Uterus (tissue), 2 donors: ENCODE measurements around the gene MICAL2.

Experiments
- CTCF ChIP-seq, 4 experiments: fragments of 200-600 bp in 2 of 4; fragments of 450-650 bp in 2 of 4; sonication (generic) in 2 of 4; IDR thresholded peaks; one replicate each; pipeline ENCODE4 v1.5.1; 2016 to 2019; ENCODE audit warnings: antibody characterized with exemption in 4 of 4, mild to moderate bottlenecking in 2 of 4, moderate library complexity in 1 of 4
- POLR2A ChIP-seq, 2 donors: fragments of 450-650 bp; IDR thresholded peaks; one replicate each; pipeline ENCODE4 v1.6.1; 2016; ENCODE audit warnings: antibody characterized with exemption in 2 of 2, mild to moderate bottlenecking in 1 of 2, moderate library complexity in 1 of 2

GRCh38 chr11:12089473-12089872 is 20.9 kb upstream of the MICAL2 start:
- TF ChIP-seq POLR2A (IDR thresholded peaks at IDR 0.05) (no peak), CTCF (IDR thresholded peaks at IDR 0.05) (no peak)
